CD4-positive, CD25-positive, alpha-beta regulatory T cell (primary cell): ENCODE data around the gene MYH14. TPM values are rescaled to one million over a fixed set of nuclear protein-coding genes. Genes with fewer than 3 reads are reported as not detected.
A peak's percentile ranks its signal among the peaks of the same experiment; 100 is the strongest.

ENCODE experiments used
- ATAC-seq, 2 donors: fragments of 150-1000 bp; cut with Tn5 transposase; one replicate each; pipeline ENCODE4 v1.10.0; 2021; ENCODE audit warnings: low read depth in 2 of 2, moderate number of reproducible peaks in 2 of 2, moderate library complexity in 1 of 2
- DNase-seq, 3 donors: peaks; one replicate each; pipeline versions ENCODE4 v3.0.0 to v3.0.0-alpha.2; 2012 to 2022; ENCODE audit warnings: mixed read lengths in 1 of 3
- H3K27ac ChIP-seq: one replicate; pipeline ENCODE4 v1.7.0; 2013; ENCODE audit warnings: mild to moderate bottlenecking, low read length; ENCODE audit not compliant: insufficient read depth, poor library complexity, severe bottlenecking
- H3K27me3 ChIP-seq: one replicate; pipeline ENCODE4 v1.7.0; 2013; ENCODE audit warnings: low read length; ENCODE audit not compliant: control insufficient read depth, insufficient read depth
- H3K36me3 ChIP-seq: one replicate; pipeline ENCODE4 v1.7.0; 2013; ENCODE audit warnings: mild to moderate bottlenecking, low read length, moderate library complexity; ENCODE audit not compliant: control insufficient read depth, insufficient read depth
- H3K4me1 ChIP-seq: 2 replicates; pipeline ENCODE4 v1.7.0; 2013; ENCODE audit warnings: mild to moderate bottlenecking, low read length; ENCODE audit not compliant: insufficient read depth, control insufficient read depth, poor library complexity, severe bottlenecking
- H3K4me3 ChIP-seq: one replicate; pipeline ENCODE4 v1.7.0; 2013; ENCODE audit warnings: low read depth, mild to moderate bottlenecking, low read length, moderate library complexity
- H3K9me3 ChIP-seq, 2 experiments: 1 replicate in 1 of 2; 2 replicates in 1 of 2; pipeline ENCODE4 v1.7.0; 2013; ENCODE audit warnings: low read length in 2 of 2, mild to moderate bottlenecking in 1 of 2, moderate library complexity in 1 of 2; ENCODE audit not compliant: control insufficient read depth in 2 of 2
- H3K27ac Mint-ChIP-seq, 3 donors: one replicate each; pipeline ENCODE4 v1.8.0; 2020 to 2022; ENCODE audit warnings: mild to moderate bottlenecking in 3 of 3, mixed read lengths in 3 of 3, moderate library complexity in 2 of 3
- H3K27me3 Mint-ChIP-seq: one replicate; pipeline ENCODE4 v1.8.0; 2022; ENCODE audit warnings: mild to moderate bottlenecking, mixed read lengths
- H3K36me3 Mint-ChIP-seq: one replicate; pipeline ENCODE4 v1.8.0; 2020; ENCODE audit warnings: mixed read lengths
- H3K4me1 Mint-ChIP-seq, 4 donors: one replicate each; pipeline ENCODE4 v1.8.0; 2020 to 2022; ENCODE audit warnings: mixed read lengths in 4 of 4, mild to moderate bottlenecking in 1 of 4
- H3K4me3 Mint-ChIP-seq, 4 donors: one replicate each; pipeline ENCODE4 v1.8.0; 2020 to 2022; ENCODE audit warnings: mild to moderate bottlenecking in 4 of 4, mixed read lengths in 4 of 4, moderate library complexity in 3 of 4
- H3K9me3 Mint-ChIP-seq, 7 donors: one replicate each; pipeline ENCODE4 v1.8.0; 2020 to 2022; ENCODE audit warnings: mixed read lengths in 7 of 7, mild to moderate bottlenecking in 3 of 7, moderate library complexity in 2 of 7
- polyA plus RNA-seq, 4 donors: library from polyadenylated mRNA; unstranded; fragments of 300-500 nt; fragmentation: Illumina TruSeq; gene quantifications; one replicate each; pipeline ENCODE4 v1.2.3, GENCODE V29; 2021
- total RNA-seq: library from RNA; stranded (reverse); gene quantifications from one replicate; pipeline ENCODE4 v1.2.3, GENCODE V29; 2022

The MYH14 gene
- total and polyA plus RNA-seq, 5 donors from 2014 or later: not detected

- peaks cover 0 to 9% (median 0%) of the 10 kb centered on the region in 7 donors for H3K9me3 Mint-ChIP-seq
- H3K27ac Mint-ChIP-seq: peak overlapping the region in 1 of 3 donors; percentile 83
- Histone ChIP-seq H3K27ac (no peak overlapping the region), H3K4me1 (peaks cover 24% of the 10 kb centered on the region), H3K4me3 (no peak overlapping the region), H3K9me3 (peaks cover 0 to 3% of the 10 kb centered on the region in 2 experiments), H3K36me3 (no peaks in the 10 kb centered on the region), H3K27me3 (peaks cover 4% of the 10 kb centered on the region)
- no peak for ATAC-seq
- no peak overlapping the region for H3K4me3 Mint-ChIP-seq
- no peak for DNase-seq
- H3K4me1 Mint-ChIP-seq: peaks cover 0 to 26% (median 18%) of the 10 kb centered on the region in 4 donors
- peaks cover 6% of the 10 kb centered on the region for H3K36me3 Mint-ChIP-seq
- H3K27me3 Mint-ChIP-seq: peaks cover 49% of the 10 kb centered on the region
Observed at GRCh38 chr19:50322931-50323781, 119.7 kb downstream of the MYH14 start.

DNA sequence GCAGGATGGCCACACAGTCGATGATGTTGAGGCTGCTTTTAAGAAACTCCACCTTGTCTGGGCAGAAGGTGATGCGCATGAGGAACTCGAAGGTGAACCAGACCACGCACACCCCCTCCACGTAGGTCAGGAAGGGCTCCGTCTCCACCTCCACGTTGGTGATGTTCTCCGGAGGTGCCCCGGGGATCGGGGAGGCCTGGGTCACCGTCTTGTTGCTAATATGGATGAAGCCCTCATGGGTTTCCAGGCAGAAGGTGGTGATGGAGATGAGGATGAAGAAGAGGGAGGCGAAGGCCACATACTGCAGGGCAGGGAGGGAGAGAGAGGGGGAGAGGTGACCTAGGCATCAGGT lies 120.3 kb downstream of the MYH14 start:
- H3K27me3 ChIP-seq: peaks cover 4% of the 10 kb centered on the region
- H3K4me1 ChIP-seq: peaks cover 24% of the 10 kb centered on the region
- Mint-ChIP-seq H3K27me3 (peaks cover 43% of the 10 kb centered on the region), H3K4me3 (no peak overlapping the region), H3K27ac (no peak overlapping the region), H3K36me3 (peaks cover 6% of the 10 kb centered on the region), H3K4me1 (peaks cover 0 to 26% (median 18%) of the 10 kb centered on the region in 4 donors), H3K9me3 (peaks cover 0 to 9% (median 0%) of the 10 kb centered on the region in 7 donors)
- ATAC-seq: no peak
- no peak overlapping the region for H3K27ac ChIP-seq
- H3K36me3 ChIP-seq: no peaks in the 10 kb centered on the region
- no peak overlapping the region for H3K4me3 ChIP-seq
- peaks cover 0 to 3% of the 10 kb centered on the region in 2 experiments for H3K9me3 ChIP-seq
- no peak for DNase-seq

GRCh38 chr19:50324331-50324730 lies 120.9 kb downstream of the MYH14 start:
- H3K9me3 ChIP-seq: peaks cover 0 to 5% of the 10 kb centered on the region in 2 experiments
- H3K36me3 ChIP-seq: no peaks in the 10 kb centered on the region
- Mint-ChIP-seq H3K27ac (no peak overlapping the region), H3K9me3 (peaks cover 0 to 10% (median 1%) of the 10 kb centered on the region in 7 donors), H3K27me3 (peaks cover 49% of the 10 kb centered on the region), H3K36me3 (peaks cover 6% of the 10 kb centered on the region), H3K4me1 (peaks cover 1 to 30% (median 21%) of the 10 kb centered on the region in 4 donors), H3K4me3 (peak overlapping the region in 3 of 4 donors; percentile 2 to 77 (median 75))
- no peak for DNase-seq
- H3K27me3 ChIP-seq: peaks cover 4% of the 10 kb centered on the region
- H3K27ac ChIP-seq: no peak overlapping the region
- H3K4me3 ChIP-seq: no peak overlapping the region
- peaks cover 25% of the 10 kb centered on the region for H3K4me1 ChIP-seq
- ATAC-seq: no peak

DNA sequence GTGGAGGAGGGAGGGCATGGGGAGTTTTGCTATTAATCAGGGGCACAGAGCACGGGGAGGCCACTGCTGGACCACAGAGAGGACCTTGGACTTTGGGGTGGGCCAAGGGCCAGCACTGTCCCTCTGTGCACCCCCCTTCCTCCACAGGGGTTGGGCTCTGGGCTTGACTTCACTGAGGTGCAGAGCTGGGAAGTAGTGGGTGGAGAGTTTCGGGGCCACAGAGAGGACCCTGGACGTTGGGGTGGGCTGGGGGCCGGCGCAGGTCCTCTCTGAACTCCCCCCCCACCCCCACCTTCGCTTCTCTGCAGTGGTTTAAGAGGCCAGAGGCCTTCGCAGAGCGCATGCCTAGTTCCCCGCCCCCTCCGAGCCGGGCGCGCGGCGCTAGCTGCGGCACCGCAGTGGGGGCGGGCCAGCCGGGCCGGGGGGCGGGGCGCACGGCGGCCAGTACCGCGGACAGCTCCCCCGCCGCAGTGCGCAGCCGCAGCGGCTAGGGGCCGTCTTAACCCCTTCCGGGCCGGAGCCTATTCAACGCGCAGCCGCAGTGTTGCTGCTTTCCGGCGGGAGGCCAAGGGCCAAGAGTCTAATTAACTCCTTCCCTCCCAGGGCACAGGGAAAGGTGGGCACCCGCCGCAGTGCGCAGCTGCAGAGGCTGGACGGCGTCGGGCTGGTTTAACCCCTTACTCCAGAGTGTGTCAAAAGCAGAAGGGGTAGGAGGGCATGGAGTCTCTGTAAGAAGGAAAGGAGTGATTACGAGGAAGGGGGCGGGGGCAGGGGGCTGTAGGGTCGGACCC lies 122.1 kb downstream of the MYH14 start:
- Histone ChIP-seq H3K27ac (no peak overlapping the region), H3K4me3 (no peak overlapping the region), H3K9me3 (peaks cover 0 to 16% of the 10 kb centered on the region in 2 experiments), H3K4me1 (peaks cover 37% of the 10 kb centered on the region), H3K27me3 (peaks cover 4% of the 10 kb centered on the region), H3K36me3 (no peaks in the 10 kb centered on the region)
- Mint-ChIP-seq H3K4me1 (peaks cover 5 to 42% (median 31%) of the 10 kb centered on the region in 4 donors), H3K27me3 (peaks cover 53% of the 10 kb centered on the region), H3K4me3 (peak overlapping the region in 1 of 4 donors; percentile 85), H3K27ac (no peak overlapping the region), H3K36me3 (peaks cover 6% of the 10 kb centered on the region), H3K9me3 (peaks cover 0 to 17% (median 2%) of the 10 kb centered on the region in 7 donors)
- ATAC-seq (peak in 1 of 2 donors; percentile 13), DNase-seq (peak; percentile 56 to 75 (median 74))

DNA sequence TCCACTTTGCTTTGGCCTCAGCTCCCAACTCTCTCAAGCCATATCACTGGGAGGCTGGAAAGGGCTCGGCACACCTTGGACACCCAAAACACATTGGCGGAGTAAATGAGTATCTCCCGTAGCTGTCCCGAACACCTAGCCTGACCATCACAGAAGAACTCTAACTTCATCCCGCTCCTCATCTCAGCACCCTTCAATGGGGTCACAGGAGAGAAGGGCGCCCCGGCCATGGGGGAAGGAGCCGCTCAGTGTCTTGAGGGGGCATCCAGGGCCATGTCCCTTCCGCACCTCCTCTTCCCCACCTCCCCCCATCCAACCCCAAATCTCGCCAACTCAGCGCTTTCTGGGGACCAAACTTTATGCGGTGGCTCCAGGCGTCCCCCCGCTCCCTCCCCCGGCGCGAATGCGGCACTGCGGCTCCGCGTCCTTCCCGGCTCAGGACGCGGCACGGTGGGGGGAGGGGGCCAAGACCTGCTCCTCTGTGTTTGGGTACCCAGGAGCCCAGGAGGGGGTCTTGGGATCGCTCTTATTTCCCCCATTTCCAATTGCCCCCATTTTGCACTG lies 122.8 kb downstream of the MYH14 start:
- peaks cover 4% of the 10 kb centered on the region for H3K27me3 ChIP-seq
- no peak overlapping the region for H3K27ac Mint-ChIP-seq
- DNase-seq (no peak), ATAC-seq (no peak)
- H3K4me1 Mint-ChIP-seq: peaks cover 5 to 49% (median 34%) of the 10 kb centered on the region in 4 donors
- H3K27me3 Mint-ChIP-seq: peaks cover 53% of the 10 kb centered on the region
- no peak overlapping the region for H3K27ac ChIP-seq
- H3K9me3 ChIP-seq: peaks cover 0 to 16% of the 10 kb centered on the region in 2 experiments
- H3K4me3 Mint-ChIP-seq: peak overlapping the region in 2 of 4 donors; percentile 38 to 85
- H3K4me3 ChIP-seq: no peak overlapping the region
- peaks cover 43% of the 10 kb centered on the region for H3K4me1 ChIP-seq
- H3K36me3 Mint-ChIP-seq: peaks cover 6% of the 10 kb centered on the region
- H3K36me3 ChIP-seq: no peaks in the 10 kb centered on the region
- peaks cover 0 to 17% (median 2%) of the 10 kb centered on the region in 7 donors for H3K9me3 Mint-ChIP-seq

DNA sequence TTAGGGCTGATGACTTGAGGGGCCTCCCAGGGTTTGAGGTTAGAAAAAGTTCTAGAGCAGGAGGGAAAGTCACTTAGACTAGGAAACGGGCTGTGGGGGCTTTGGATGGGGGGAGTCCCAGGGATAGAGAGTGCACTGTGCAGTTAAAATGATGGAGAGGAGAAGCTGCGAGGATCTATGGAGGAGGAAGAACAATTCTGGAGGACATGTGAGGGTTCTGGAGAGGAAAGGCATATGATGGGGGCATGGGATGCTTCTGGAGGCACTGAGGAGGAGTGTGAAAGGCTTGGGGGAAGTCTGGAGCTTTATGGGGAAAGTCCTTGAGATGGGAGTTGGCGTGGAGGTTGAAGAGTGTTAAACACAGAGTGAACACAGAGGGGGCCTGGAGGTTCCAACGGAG lies 123.6 kb downstream of the MYH14 start:
- Mint-ChIP-seq H3K9me3 (peaks cover 0 to 17% (median 2%) of the 10 kb centered on the region in 7 donors), H3K27ac (peak overlapping the region in 2 of 3 donors; percentile 8 to 46), H3K36me3 (peaks cover 6% of the 10 kb centered on the region), H3K27me3 (peaks cover 50% of the 10 kb centered on the region), H3K4me3 (peak overlapping the region; percentile 16 to 83 (median 75)), H3K4me1 (peaks cover 5 to 57% (median 41%) of the 10 kb centered on the region in 4 donors)
- H3K27ac ChIP-seq: no peak overlapping the region
- peaks cover 0 to 16% of the 10 kb centered on the region in 2 experiments for H3K9me3 ChIP-seq
- peaks cover 51% of the 10 kb centered on the region for H3K4me1 ChIP-seq
- H3K36me3 ChIP-seq: no peaks in the 10 kb centered on the region
- DNase-seq (no peak), ATAC-seq (no peak)
- H3K4me3 ChIP-seq: no peak overlapping the region
- H3K27me3 ChIP-seq: peaks cover 4% of the 10 kb centered on the region

DNA sequence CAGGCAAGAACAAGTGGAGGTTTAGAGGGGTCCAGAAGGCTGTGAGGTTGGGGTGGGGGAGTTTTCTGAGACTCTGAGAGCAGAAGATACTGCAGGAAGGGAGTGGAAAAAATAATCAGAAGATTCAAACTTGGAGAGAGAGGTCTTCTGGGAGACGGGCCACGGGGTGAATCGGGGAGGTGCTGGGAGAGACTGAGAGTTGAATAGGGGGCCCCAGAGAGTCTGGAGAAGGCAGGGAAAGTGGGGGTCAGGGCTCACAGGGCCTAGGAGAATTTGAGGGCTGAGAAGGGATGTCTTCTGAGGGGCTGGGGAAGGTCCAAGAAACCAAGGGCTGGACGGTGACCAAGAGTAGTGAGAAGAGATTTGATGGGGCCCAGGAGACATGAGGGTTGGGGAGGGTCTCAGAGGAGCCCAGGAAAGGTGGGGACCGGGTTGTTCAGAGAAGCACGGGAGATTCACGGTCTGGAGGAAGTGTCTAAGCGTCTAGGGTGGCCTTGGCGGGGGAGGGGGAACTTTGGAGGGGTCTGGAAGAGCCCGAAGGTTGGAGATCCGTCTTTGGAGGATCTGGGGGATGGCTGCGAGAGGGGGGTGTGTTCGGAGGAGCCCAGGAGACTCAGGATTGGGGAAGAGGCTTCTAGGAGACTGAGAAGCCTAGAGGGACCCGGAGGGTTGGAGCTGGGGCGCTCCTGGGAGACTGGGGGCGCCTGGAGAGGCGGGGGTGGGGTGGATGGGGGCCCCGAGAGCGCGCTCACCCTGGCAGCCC lies 124.2 kb downstream of the MYH14 start:
- peak overlapping the region in 1 of 3 donors; percentile 56 for H3K27ac Mint-ChIP-seq
- Histone ChIP-seq H3K4me3 (no peak overlapping the region), H3K36me3 (no peaks in the 10 kb centered on the region), H3K27me3 (peaks cover 4% of the 10 kb centered on the region), H3K9me3 (peaks cover 0 to 16% of the 10 kb centered on the region in 2 experiments), H3K4me1 (peaks cover 57% of the 10 kb centered on the region), H3K27ac (no peak overlapping the region)
- H3K4me3 Mint-ChIP-seq: peak overlapping the region; percentile 15 to 83 (median 75)
- H3K4me1 Mint-ChIP-seq: peaks cover 5 to 60% (median 44%) of the 10 kb centered on the region in 4 donors
- no peak for DNase-seq
- H3K9me3 Mint-ChIP-seq: peaks cover 0 to 14% (median 2%) of the 10 kb centered on the region in 7 donors
- no peak for ATAC-seq
- H3K27me3 Mint-ChIP-seq: peaks cover 44% of the 10 kb centered on the region
- H3K36me3 Mint-ChIP-seq: peaks cover 6% of the 10 kb centered on the region
